Keratinocyte (primary cell): ENCODE data around the gene AGAP1. TPM values are rescaled to one million over a fixed set of nuclear protein-coding genes. Genes with fewer than 3 reads are reported as not detected.

Experiments used
- DNase-seq: peaks from one replicate; pipeline ENCODE4 v3.0.0-alpha.2; 2011; ENCODE audit warnings: low read depth, missing footprints, low spot score
- FAIRE-seq: peaks from 2 replicates; lab custom pipeline; 2011; peaks lifted over from hg19 to GRCh38; lab: Jason Lieb, UNC
- H2AFZ ChIP-seq: 2 replicates; pipeline ENCODE4 v1.6.0; 2012; ENCODE audit warnings: low read length, control low read depth, inconsistent platforms; ENCODE audit not compliant: control insufficient read depth
- H3K27ac ChIP-seq: 2 replicates; pipeline ENCODE4 v1.5.1; 2011; ENCODE audit warnings: low read length; ENCODE audit not compliant: control insufficient read depth, insufficient read depth
- H3K27me3 ChIP-seq: 3 replicates; pipeline ENCODE4 v1.6.0; 2011; ENCODE audit warnings: low read length; ENCODE audit not compliant: control insufficient read depth, insufficient read depth; ENCODE audit errors: extremely low read depth
- H3K36me3 ChIP-seq, 2 experiments: 2 replicates in 1 of 2; 3 replicates in 1 of 2; pipeline ENCODE4 v1.5.1; 2011; ENCODE audit warnings: low read length in 2 of 2, mild to moderate bottlenecking in 1 of 2; ENCODE audit not compliant: control insufficient read depth in 2 of 2, insufficient read depth in 2 of 2; ENCODE audit errors: extremely low read depth in 1 of 2
- H3K4me1 ChIP-seq: 3 replicates; pipeline ENCODE4 v1.5.1; 2011; ENCODE audit warnings: low read length; ENCODE audit not compliant: control insufficient read depth, insufficient read depth; ENCODE audit errors: extremely low read depth
- H3K4me2 ChIP-seq: 3 replicates; pipeline ENCODE4 v1.6.0; 2011; ENCODE audit warnings: low read depth, low read length; ENCODE audit not compliant: control insufficient read depth, insufficient read depth; ENCODE audit errors: extremely low read depth
- H3K4me3 ChIP-seq, 3 experiments: fragments of 200-600 bp in 1 of 3; sonication (generic) in 1 of 3; 2 replicates in 2 of 3; 3 replicates in 1 of 3; pipeline ENCODE4 v1.5.1; 2011 to 2016; ENCODE audit warnings: low read length in 3 of 3, mild to moderate bottlenecking in 3 of 3, control low read depth in 2 of 3, inconsistent platforms in 1 of 3, low read depth in 1 of 3, mixed read lengths in 1 of 3, mixed run types in 1 of 3, moderate library complexity in 1 of 3; ENCODE audit not compliant: control insufficient read depth in 2 of 3, insufficient read depth in 2 of 3; ENCODE audit errors: extremely low read depth in 1 of 3
- H3K79me2 ChIP-seq: 2 replicates; pipeline ENCODE4 v1.6.0; 2012; ENCODE audit warnings: low read length; ENCODE audit not compliant: control insufficient read depth, insufficient read depth
- H3K9ac ChIP-seq: 3 replicates; pipeline ENCODE4 v1.6.0; 2011; ENCODE audit warnings: low read length; ENCODE audit not compliant: control insufficient read depth, insufficient read depth; ENCODE audit errors: extremely low read depth
- H3K9me1 ChIP-seq: 3 replicates; pipeline ENCODE4 v1.6.0; 2011; ENCODE audit warnings: low read length; ENCODE audit not compliant: control insufficient read depth, insufficient read depth; ENCODE audit errors: extremely low read depth
- H3K9me3 ChIP-seq: 2 replicates; pipeline ENCODE4 v1.5.1; 2012; ENCODE audit warnings: low read depth, low read length; ENCODE audit not compliant: control insufficient read depth
- H4K20me1 ChIP-seq: 3 replicates; pipeline ENCODE4 v1.6.0; 2011; ENCODE audit warnings: low read length; ENCODE audit not compliant: control insufficient read depth, insufficient read depth; ENCODE audit errors: extremely low read depth
- EZH2 ChIP-seq: IDR thresholded peaks from one replicate; pipeline ENCODE4 v1.6.1; 2012; ENCODE audit warnings: inconsistent platforms, mild to moderate bottlenecking, low read length, moderate library complexity
- dilution Hi-C: fragments of 300-500 bp; cut with MboI; formaldehyde crosslinking; loops from one replicate; pipeline ENCODE4 v1.7.0; 2020; ENCODE audit warnings: low sequenced_read_pairs; ENCODE audit not compliant: extremely low pct_ligation_motif_present
- polyA plus RNA-seq, 5 experiments: library from polyadenylated mRNA; depleted of rRNA in 3 of 5; stranded (reverse) in 3 of 5; stranded (forward) in 1 of 5; unstranded in 1 of 5; fragments of >200 nt; gene quantifications; 1 replicate in 1 of 5; 2 replicates in 3 of 5; 3 replicates in 1 of 5; pipeline versions ENCODE4 v1.2.1 to v1.2.3, GENCODE V29; 2011 to 2012; ENCODE audit warnings: missing spikeins in 2 of 5, low read depth in 1 of 5, low replicate concordance in 1 of 5
- TF ChIP-seq, protein P1 (sequence below), 3 experiments: IDR thresholded peaks in 1 of 3; conservative IDR thresholded peaks in 1 of 3; optimal IDR thresholded peaks in 1 of 3; 2 replicates in 2 of 3; 3 replicates in 1 of 3; pipeline versions ENCODE3 to v1.5.1; 2011; ENCODE audit warnings: low read length in 3 of 3, mild to moderate bottlenecking in 3 of 3, moderate library complexity in 2 of 3, control low read depth in 1 of 3, inconsistent platforms in 1 of 3; ENCODE audit not compliant: insufficient read depth in 2 of 3; ENCODE audit errors: extremely low read depth in 1 of 3

Gene AGAP1
- polyA plus RNA-seq, 1 donor (not counting 4 experiments of a cell fraction or from before 2014, with no cell fraction given): 12.6 TPM

DNA sequence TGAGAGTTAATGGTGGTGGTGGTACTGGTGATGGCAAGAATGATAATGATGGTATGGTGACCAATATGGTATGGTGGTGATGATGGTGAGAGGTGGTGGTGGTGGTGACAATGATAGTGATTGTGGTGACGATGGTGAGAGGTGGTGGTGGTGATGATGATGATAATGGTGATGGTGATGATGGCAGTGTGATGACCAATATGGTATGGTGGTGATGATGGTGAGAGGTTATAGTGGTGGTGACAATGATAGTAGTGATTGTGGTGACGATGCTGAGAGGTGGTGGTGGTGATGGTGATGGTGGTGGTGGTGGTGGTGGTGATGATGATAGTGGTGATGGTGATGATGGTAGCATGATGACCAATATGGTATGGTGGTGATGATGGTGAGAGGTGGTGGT, 505.2 kb downstream of the AGAP1 start:
- no peak for FAIRE-seq
- H3K9me3 ChIP-seq: no peaks in the 10 kb centered on the region
- no peak overlapping the region for H3K9ac ChIP-seq
- no peaks in the 10 kb centered on the region for H3K36me3 ChIP-seq
- DNase-seq: no peak
- dilution Hi-C loops: no loop called here
- H3K9me1 ChIP-seq: no peaks in the 10 kb centered on the region
- no peak overlapping the region for H2AFZ ChIP-seq
- no peak overlapping the region for H3K4me2 ChIP-seq
- no peaks in the 10 kb centered on the region for H4K20me1 ChIP-seq
- H3K27ac ChIP-seq: no peak overlapping the region
- H3K79me2 ChIP-seq: no peaks in the 10 kb centered on the region
- no peaks in the 10 kb centered on the region for H3K27me3 ChIP-seq
- H3K4me1 ChIP-seq: no peaks in the 10 kb centered on the region
- no peak for TF ChIP-seq EZH2
- TF ChIP-seq, protein P1, sequence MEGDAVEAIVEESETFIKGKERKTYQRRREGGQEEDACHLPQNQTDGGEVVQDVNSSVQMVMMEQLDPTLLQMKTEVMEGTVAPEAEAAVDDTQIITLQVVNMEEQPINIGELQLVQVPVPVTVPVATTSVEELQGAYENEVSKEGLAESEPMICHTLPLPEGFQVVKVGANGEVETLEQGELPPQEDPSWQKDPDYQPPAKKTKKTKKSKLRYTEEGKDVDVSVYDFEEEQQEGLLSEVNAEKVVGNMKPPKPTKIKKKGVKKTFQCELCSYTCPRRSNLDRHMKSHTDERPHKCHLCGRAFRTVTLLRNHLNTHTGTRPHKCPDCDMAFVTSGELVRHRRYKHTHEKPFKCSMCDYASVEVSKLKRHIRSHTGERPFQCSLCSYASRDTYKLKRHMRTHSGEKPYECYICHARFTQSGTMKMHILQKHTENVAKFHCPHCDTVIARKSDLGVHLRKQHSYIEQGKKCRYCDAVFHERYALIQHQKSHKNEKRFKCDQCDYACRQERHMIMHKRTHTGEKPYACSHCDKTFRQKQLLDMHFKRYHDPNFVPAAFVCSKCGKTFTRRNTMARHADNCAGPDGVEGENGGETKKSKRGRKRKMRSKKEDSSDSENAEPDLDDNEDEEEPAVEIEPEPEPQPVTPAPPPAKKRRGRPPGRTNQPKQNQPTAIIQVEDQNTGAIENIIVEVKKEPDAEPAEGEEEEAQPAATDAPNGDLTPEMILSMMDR (optimal IDR thresholded peaks at IDR 0.05 in 1 of 3, IDR thresholded peaks at IDR 0.05 in 1 of 3, conservative IDR thresholded peaks at IDR 0.05 in 1 of 3; ENCODE audit: extremely low read depth in 1 of 3, insufficient read depth in 2 of 3, low read length in 3 of 3): no peak
- no peak overlapping the region for H3K4me3 ChIP-seq

DNA sequence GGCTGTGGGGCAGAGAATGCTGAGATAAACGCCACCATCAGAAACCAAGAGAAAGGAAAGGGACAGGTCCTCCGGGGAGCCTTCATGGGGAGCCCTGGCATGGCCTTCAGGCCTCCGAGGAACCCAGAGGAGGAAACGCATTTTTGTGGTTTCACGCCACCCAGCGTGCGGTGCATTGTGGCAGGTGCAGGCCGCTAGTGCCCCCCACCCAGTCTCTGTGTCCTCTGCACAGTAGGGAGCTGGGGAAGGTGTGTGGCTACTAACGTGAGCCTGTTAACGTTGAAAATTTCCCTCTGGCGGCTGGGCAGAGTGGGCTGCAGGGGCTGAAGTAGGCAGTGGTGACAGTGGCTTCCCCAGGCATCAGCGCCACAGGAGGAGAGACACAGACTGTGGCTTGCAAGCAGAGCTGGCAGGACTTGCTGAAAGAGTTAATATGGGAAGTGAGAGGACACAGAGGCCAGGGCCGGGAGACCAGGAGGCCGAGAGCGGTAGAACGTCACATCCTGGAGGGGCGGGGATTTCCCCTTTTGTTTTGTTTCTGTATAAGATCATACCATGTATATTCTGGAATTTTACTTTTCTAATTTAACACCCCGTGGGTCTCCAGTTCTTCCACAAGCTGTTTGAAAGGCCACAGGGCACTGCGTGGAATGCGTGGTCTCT, 507.5 kb downstream of the AGAP1 start:
- no peaks in the 10 kb centered on the region for H3K79me2 ChIP-seq
- DNase-seq (no peak), FAIRE-seq (no peak)
- no peaks in the 10 kb centered on the region for H3K9me3 ChIP-seq
- H2AFZ ChIP-seq: no peak overlapping the region
- no peaks in the 10 kb centered on the region for H3K9me1 ChIP-seq
- H3K36me3 ChIP-seq: no peaks in the 10 kb centered on the region
- no peaks in the 10 kb centered on the region for H3K27me3 ChIP-seq
- H3K27ac ChIP-seq: no peak overlapping the region
- dilution Hi-C loops: no loop called here
- no peak overlapping the region for H3K4me3 ChIP-seq
- no peak overlapping the region for H3K9ac ChIP-seq
- TF ChIP-seq, protein P1 (optimal IDR thresholded peaks at IDR 0.05 in 1 of 3, IDR thresholded peaks at IDR 0.05 in 1 of 3, conservative IDR thresholded peaks at IDR 0.05 in 1 of 3; ENCODE audit: extremely low read depth in 1 of 3, insufficient read depth in 2 of 3, low read length in 3 of 3): no peak
- no peak for TF ChIP-seq EZH2
- no peaks in the 10 kb centered on the region for H4K20me1 ChIP-seq
- H3K4me2 ChIP-seq: no peak overlapping the region
- H3K4me1 ChIP-seq: no peaks in the 10 kb centered on the region
